H1 (cell line): ENCODE measurements around the gene TOB1. TPM values are rescaled to one million over a fixed set of nuclear protein-coding genes. Genes with fewer than 3 reads are reported as not detected.

ENCODE experiments used
- CTCF ChIA-PET: fragments of 300-600 bp; sonication (Branson Sonifier 250); formaldehyde crosslinking; loops from one replicate; lab custom pipeline; 2021; ENCODE audit not compliant: partially characterized antibody; lab: Charles Lee
- POLR2A ChIA-PET: fragments of 300-600 bp; sonication (Branson Sonifier 250); formaldehyde crosslinking; loops from one replicate; lab custom pipeline; 2021; ENCODE audit warnings: inconsistent platforms; ENCODE audit not compliant: partially characterized antibody; lab: Charles Lee
- DNase-seq, 2 experiments: peaks; one replicate each; pipeline versions ENCODE4 v3.0.0 to v3.0.0-alpha.2; 2010 to 2022; ENCODE audit warnings: low spot score in 2 of 2, low read depth in 1 of 2, mixed read lengths in 1 of 2
- FAIRE-seq: peaks from 2 replicates; lab custom pipeline; 2011; peaks lifted over from hg19 to GRCh38; lab: Jason Lieb, UNC
- H2AFZ ChIP-seq: 2 replicates; pipeline ENCODE4 v1.8.1; 2012; ENCODE audit warnings: low read length, inconsistent platforms
- H2AK5ac ChIP-seq: 2 replicates; pipeline ENCODE4 v1.6.1; 2013; ENCODE audit warnings: low read depth, low read length
- H2BK120ac ChIP-seq: replicated peaks from 2 replicates; pipeline ENCODE3; 2013; ENCODE audit warnings: low read depth, low read length, inconsistent platforms
- H2BK12ac ChIP-seq: 2 replicates; pipeline ENCODE4 v1.6.1; 2013; ENCODE audit warnings: low read depth, low read length
- H2BK15ac ChIP-seq: 2 replicates; pipeline ENCODE4 v1.6.1; 2013; ENCODE audit warnings: low read length
- H2BK20ac ChIP-seq: 2 replicates; pipeline ENCODE4 v1.6.1; 2013; ENCODE audit warnings: low read length
- H2BK5ac ChIP-seq: 2 replicates; pipeline ENCODE4 v1.6.1; 2013; ENCODE audit warnings: low read depth, low read length
- H3K14ac ChIP-seq: 2 replicates; pipeline ENCODE4 v1.6.1; 2013; ENCODE audit warnings: inconsistent platforms; ENCODE audit not compliant: insufficient read length
- H3K18ac ChIP-seq: 2 replicates; pipeline ENCODE4 v1.6.1; 2013; ENCODE audit warnings: low read length; ENCODE audit errors: extremely low read depth
- H3K23ac ChIP-seq: 2 replicates; pipeline ENCODE4 v1.6.1; 2013; ENCODE audit warnings: inconsistent platforms; ENCODE audit not compliant: insufficient read length
- H3K23me2 ChIP-seq: 2 replicates; pipeline ENCODE4 v1.6.1; 2013; ENCODE audit warnings: low read depth, low read length
- H3K27ac ChIP-seq: 2 replicates; pipeline ENCODE4 v1.6.1; 2011; ENCODE audit warnings: low read depth, low read length, inconsistent platforms
- H3K27me3 ChIP-seq, 4 experiments: replicated peaks in 1 of 4; 1 replicate in 1 of 4; 2 replicates in 3 of 4; pipeline versions ENCODE4 v1.6.1 to v1.8.1; 2011 to 2013; ENCODE audit warnings: low read length in 3 of 4, mild to moderate bottlenecking in 3 of 4, inconsistent platforms in 2 of 4, mixed read lengths in 2 of 4, moderate library complexity in 1 of 4; ENCODE audit not compliant: control insufficient read depth in 3 of 4, insufficient read depth in 3 of 4; ENCODE audit errors: extremely low read depth in 1 of 4
- H3K36me3 ChIP-seq, 4 experiments: 2 replicates each; pipeline versions ENCODE4 v1.6.1 to v1.8.1; 2011 to 2013; ENCODE audit warnings: mild to moderate bottlenecking in 4 of 4, low read length in 3 of 4, moderate library complexity in 2 of 4, control low read depth in 1 of 4, inconsistent platforms in 1 of 4; ENCODE audit not compliant: insufficient read depth in 4 of 4, control insufficient read depth in 2 of 4
- H3K4ac ChIP-seq: replicated peaks from 2 replicates; pipeline ENCODE3; 2013; ENCODE audit warnings: low read length, low read depth, mixed read lengths, inconsistent platforms; ENCODE audit not compliant: insufficient read length
- H3K4me1 ChIP-seq, 4 experiments: replicated peaks in 1 of 4; 1 replicate in 1 of 4; 2 replicates in 3 of 4; pipeline versions ENCODE4 v1.6.1 to v1.8.1; 2011 to 2013; ENCODE audit warnings: low read length in 3 of 4, inconsistent platforms in 2 of 4, mixed read lengths in 1 of 4; ENCODE audit not compliant: insufficient read depth in 4 of 4, control insufficient read depth in 3 of 4
- H3K4me2 ChIP-seq, 2 experiments: 2 replicates each; pipeline versions ENCODE4 v1.6.1 to v1.8.1; 2011 to 2013; ENCODE audit warnings: low read depth in 2 of 2, low read length in 2 of 2, control low read depth in 1 of 2, inconsistent platforms in 1 of 2, mild to moderate bottlenecking in 1 of 2; ENCODE audit not compliant: insufficient read depth in 1 of 2
- H3K4me3 ChIP-seq, 4 experiments: fragments of 200-600, 300-600 bp in 1 of 4; sonication (generic), shearing (Covaris generic), sonication (Bioruptor Twin) in 1 of 4; 2 replicates each; pipeline versions ENCODE4 v1.5.1 to v1.8.1; 2011 to 2016; ENCODE audit warnings: low read length in 4 of 4, low read depth in 3 of 4, control low read depth in 2 of 4, inconsistent platforms in 2 of 4, mild to moderate bottlenecking in 2 of 4, mixed read lengths in 1 of 4, moderate library complexity in 1 of 4; ENCODE audit not compliant: insufficient read depth in 2 of 4; ENCODE audit errors: extremely low read depth in 1 of 4
- H3K56ac ChIP-seq: replicated peaks from 2 replicates; pipeline ENCODE3; 2013; ENCODE audit warnings: low read depth, mild to moderate bottlenecking, mixed read lengths, low read length, inconsistent platforms; ENCODE audit not compliant: insufficient read length
- H3K79me1 ChIP-seq: 2 replicates; pipeline ENCODE4 v1.6.1; 2013; ENCODE audit warnings: low read depth, low read length, control low read depth
- H3K79me2 ChIP-seq, 2 experiments: 2 replicates each; pipeline versions ENCODE4 v1.6.1 to v1.8.1; 2012 to 2013; ENCODE audit warnings: low read length in 2 of 2, mild to moderate bottlenecking in 2 of 2, inconsistent platforms in 1 of 2; ENCODE audit not compliant: insufficient read depth in 2 of 2, control insufficient read depth in 1 of 2
- H3K9ac ChIP-seq, 4 experiments: replicated peaks in 1 of 4; 1 replicate in 1 of 4; 2 replicates in 3 of 4; pipeline versions ENCODE4 v1.6.1 to v1.8.1; 2011 to 2013; ENCODE audit warnings: low read depth in 3 of 4, low read length in 3 of 4, control low read depth in 2 of 4, mild to moderate bottlenecking in 2 of 4, moderate library complexity in 2 of 4, inconsistent platforms in 1 of 4; ENCODE audit errors: extremely low read depth in 1 of 4
- H3K9me3 ChIP-seq, 2 experiments: 2 replicates each; pipeline versions ENCODE4 v1.6.1 to v1.8.1; 2012 to 2013; ENCODE audit warnings: mild to moderate bottlenecking in 2 of 2, moderate library complexity in 2 of 2, control low read depth in 1 of 2, inconsistent platforms in 1 of 2, low read depth in 1 of 2, low read length in 1 of 2, mixed read lengths in 1 of 2; ENCODE audit not compliant: insufficient read depth in 2 of 2
- H4K20me1 ChIP-seq, 2 experiments: replicated peaks in 1 of 2; 2 replicates each; pipeline versions ENCODE3 to v1.8.1; 2011 to 2013; ENCODE audit warnings: inconsistent platforms in 2 of 2, low read length in 2 of 2, mild to moderate bottlenecking in 1 of 2; ENCODE audit not compliant: insufficient read depth in 2 of 2, control insufficient read depth in 1 of 2
- H4K5ac ChIP-seq: 2 replicates; pipeline ENCODE4 v1.6.1; 2013; ENCODE audit warnings: low read length, low read depth, mixed read lengths, inconsistent platforms; ENCODE audit not compliant: insufficient read length
- H4K8ac ChIP-seq: 2 replicates; pipeline ENCODE4 v1.8.0; 2013; ENCODE audit warnings: mild to moderate bottlenecking, moderate library complexity, low read length, inconsistent platforms; ENCODE audit not compliant: insufficient read depth; ENCODE audit errors: extremely low read depth
- H4K91ac ChIP-seq: replicated peaks from 2 replicates; pipeline ENCODE3; 2013; ENCODE audit warnings: low read length, mixed read lengths, inconsistent platforms; ENCODE audit not compliant: insufficient read length
- KDM1A ChIP-seq: fragments of 200-600, 300-600 bp; sonication (generic); IDR thresholded peaks from 2 replicates; pipeline ENCODE4 v1.7.1; 2016; ENCODE audit warnings: mild to moderate bottlenecking, low read length, borderline replicate concordance
- POLR2AphosphoS5 ChIP-seq: IDR thresholded peaks from 2 replicates; pipeline ENCODE4 v1.6.1; 2011; ENCODE audit warnings: low read depth, low read length
- RAD21 ChIP-seq, 2 experiments: IDR thresholded peaks in 1 of 2; conservative IDR thresholded peaks in 1 of 2; 2 replicates each; pipeline ENCODE4 v1.6.1; 2011; ENCODE audit warnings: low read depth in 2 of 2, low read length in 2 of 2, improper control_type of control experiment in 1 of 2, inconsistent platforms in 1 of 2, mild to moderate bottlenecking in 1 of 2, moderate library complexity in 1 of 2
- WGBS, 2 experiments: shearing (Covaris generic) in 1 of 2; methylation state at CpG; one replicate each; pipeline versions ENCODE4 v1.1.6 to v1.1.7; 2013 to 2015; ENCODE audit warnings: low lambda C conversion rate in 2 of 2, mixed read lengths in 2 of 2, inconsistent platforms in 1 of 2, low coverage in 1 of 2, missing lambda C conversion rate in 1 of 2; ENCODE audit not compliant: insufficient replicate concordance in 2 of 2, insufficient coverage in 1 of 2, insufficient read length in 1 of 2; ENCODE audit errors: extremely low coverage in 1 of 2, missing lambda C conversion rate in 1 of 2; 5-methylcytosine and 5-hydroxymethylcytosine counted together
- polyA plus RNA-seq, 7 experiments: library from polyadenylated mRNA; depleted of rRNA in 3 of 7; stranded (reverse) in 5 of 7; unstranded in 2 of 7; fragments of >200 nt in 5 of 7; fragments of 200-250 nt in 2 of 7; gene quantifications; 1 replicate in 5 of 7; 2 replicates in 1 of 7; 4 replicates in 1 of 7; pipeline versions ENCODE4 v1.2.1 to v1.2.3, GENCODE V29; 2011 to 2013; ENCODE audit warnings: missing spikeins in 2 of 7, mixed read lengths in 2 of 7
- total RNA-seq: library from RNA; stranded (reverse); fragmentation: NEBNext Ultra II Directional; extraction: Animal tissue kit (Norgen Biotek cat#: 25700); gene quantifications from 2 replicates; pipeline ENCODE4 v1.2.1, GENCODE V29; 2021
- TF ChIP-seq, protein P1 (sequence below): IDR thresholded peaks from 2 replicates; pipeline ENCODE4 v1.6.1; 2011; ENCODE audit warnings: low read depth, mild to moderate bottlenecking, low read length; ENCODE audit not compliant: insufficient read depth

The TOB1 gene
- total and polyA plus RNA-seq, 2 of the 8 experiments (the other 6 are each of a cell fraction or from before 2014, with no cell fraction given), result 14.4 to 20.8 TPM

DNA sequence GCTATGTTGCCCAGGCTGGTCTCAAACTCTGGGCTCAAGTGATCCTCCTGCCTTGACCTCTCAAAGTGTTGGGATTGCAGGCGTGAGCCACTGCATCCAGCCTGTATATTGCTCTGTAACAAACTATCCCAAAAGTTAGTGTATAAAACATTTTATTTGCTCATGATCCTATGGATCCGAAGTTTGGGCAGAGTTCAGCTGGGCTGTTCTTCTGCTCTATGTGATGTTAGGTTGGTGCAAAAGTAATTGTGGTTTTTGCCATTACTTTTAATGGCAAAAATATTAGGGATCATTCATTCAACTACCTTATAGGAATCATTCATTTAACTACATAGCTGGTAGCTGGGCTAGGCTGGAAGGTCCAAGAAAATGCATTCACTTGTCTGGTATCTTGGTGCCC is 43.6 kb downstream of the TOB1 start:
- POLR2A ChIA-PET, result interaction anchor here (0.6 to 0.7 kb wide), 2 partner anchors 11 to 14 kb away, joined by 3 read pairs; no protein-coding TSS in a partner anchor
- 83% methylated on average over 2 of the region's 2 CpGs; no CpG with 5 or more reads in 1 of the 2 experiments for WGBS, 2 experiments
- CTCF ChIA-PET, result interaction anchor here (0.9 to 14.1 kb wide), 8 partner anchors 8 to 126 kb away, joined by 3 to 125 read pairs (median 8); partner anchors contain the start of gene WFIKKN2

More for the DNA sequence above, 43.6 kb downstream of the TOB1 start:
- Histone ChIP-seq H2AFZ (no peak overlapping the region), H3K4me2 (no peak overlapping the region), H2BK5ac (no peak overlapping the region), H3K4ac (no peak overlapping the region), H3K79me2 (no peaks in the 10 kb centered on the region), H2BK120ac (no peak overlapping the region), H4K91ac (no peak overlapping the region), H2BK15ac (no peak overlapping the region), H3K9ac (no peak overlapping the region), H2AK5ac (no peak overlapping the region), H3K4me3 (no peak overlapping the region), H2BK12ac (no peak overlapping the region), H3K9me3 (no peaks in the 10 kb centered on the region), H4K20me1 (no peaks in the 10 kb centered on the region), H3K56ac (no peak overlapping the region), H3K27me3 (no peaks in the 10 kb centered on the region), H3K18ac (no peak overlapping the region), H4K5ac (no peak overlapping the region), H3K4me1 (peaks cover 0 to 5% (median 0%) of the 10 kb centered on the region in 4 experiments; a peak in 1 of 7 replicates)
- FAIRE-seq, result no peak
- TF ChIP-seq, protein P1, sequence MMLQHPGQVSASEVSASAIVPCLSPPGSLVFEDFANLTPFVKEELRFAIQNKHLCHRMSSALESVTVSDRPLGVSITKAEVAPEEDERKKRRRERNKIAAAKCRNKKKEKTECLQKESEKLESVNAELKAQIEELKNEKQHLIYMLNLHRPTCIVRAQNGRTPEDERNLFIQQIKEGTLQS, result no peak
- TF ChIP-seq RAD21 (IDR thresholded peaks at IDR 0.05 in 1 of 2, conservative IDR thresholded peaks at IDR 0.05 in 1 of 2; ENCODE audit: low read depth in 2 of 2, low read length in 2 of 2) (no peak), KDM1A (no peak), POLR2AphosphoS5 (no peak)
- TF ChIP-seq, all 59 proteins: peak for 0
- Histone ChIP-seq H2BK20ac (no peak overlapping the region), H3K23ac (no peak overlapping the region), H3K36me3 (no peaks in the 10 kb centered on the region), H3K23me2 (no peaks in the 10 kb centered on the region; the same call in 1 of the 2 replicates), H3K14ac (no peak overlapping the region), H3K79me1 (no peaks in the 10 kb centered on the region), H3K27ac (no peak overlapping the region), H4K8ac (no peak overlapping the region)
- DNase-seq, result no peak
